Mononuclear cell (primary cell): Measurements from ENCODE around the gene FGA. TPM values are rescaled to one million over a fixed set of nuclear protein-coding genes. Genes with fewer than 3 reads are reported as not detected.
A peak's percentile ranks its signal among the peaks of the same experiment; 100 is the strongest.

ENCODE experiments used
- H3K27me3 ChIP-seq: 2 replicates; pipeline ENCODE4 v1.6.0; 2011; ENCODE audit warnings: low read length, control low read depth; ENCODE audit not compliant: insufficient read depth
- H3K4me1 ChIP-seq: 2 replicates; pipeline ENCODE4 v1.5.1; 2011; ENCODE audit warnings: mild to moderate bottlenecking, low read length, control low read depth; ENCODE audit not compliant: insufficient read depth
- H3K4me3 ChIP-seq: 2 replicates; pipeline ENCODE4 v1.5.1; 2011; ENCODE audit warnings: mild to moderate bottlenecking, low read length, moderate library complexity
- H3K9me3 ChIP-seq: 2 replicates; pipeline ENCODE4 v1.5.1; 2011; ENCODE audit warnings: low read depth, mild to moderate bottlenecking, control low read depth, low read length
- total RNA-seq: library from RNA; depleted of rRNA; stranded (reverse); fragments of >200 nt; gene quantifications from one replicate; pipeline ENCODE4 v1.2.3, GENCODE V29; 2012

FGA gene
- total RNA-seq, 1 donor, result not detected

- Histone ChIP-seq H3K9me3 (no peaks in the 10 kb centered on the region), H3K4me1 (peaks cover 15% of the 10 kb centered on the region), H3K4me3 (peak within 1 kb of the TSS; percentile 84), H3K27me3 (no peaks in the 10 kb centered on the region)
Measured at GRCh38 chr4:154549894-154550790, 40.4 kb downstream of the FGA start, which contains the start of gene PLRG1. Gene PLRG1, minus strand, starts transcription at chr4:154550400. Its CDS starts 92 bp downstream, at chr4:154550308.

- peaks cover 13% of the 10 kb centered on the region for H3K4me1 ChIP-seq
- no peak overlapping the region for H3K4me3 ChIP-seq
- H3K27me3 ChIP-seq, result no peaks in the 10 kb centered on the region
- no peaks in the 10 kb centered on the region for H3K9me3 ChIP-seq
Measured at GRCh38 chr4:154545689-154546088, 44.9 kb downstream of the FGA start.

GRCh38 chr4:154542271-154542879 is 48.2 kb downstream of the FGA start:
- no peaks in the 10 kb centered on the region for H3K9me3 ChIP-seq
- no peaks in the 10 kb centered on the region for H3K4me1 ChIP-seq
- no peaks in the 10 kb centered on the region for H3K27me3 ChIP-seq
- no peak overlapping the region for H3K4me3 ChIP-seq

Other genes starting within 250 kb of the FGA start
- 0.31 TPM for gene DCHS2, start 98.9 kb downstream of the FGA start, total RNA-seq
- 60.6 TPM for gene PLRG1, start 40.3 kb downstream of the FGA start, total RNA-seq
- not detected for gene FGB, start 27.7 kb downstream of the FGA start, total RNA-seq
- gene FGG, start 21.9 kb upstream of the FGA start, total RNA-seq, result not detected
- not detected for gene LRAT, start 153.3 kb upstream of the FGA start, total RNA-seq
- gene RBM46, start 190.5 kb upstream of the FGA start, total RNA-seq, result not detected